ENCODE measurements around the gene MFAP4. TPM values are rescaled to one million over a fixed set of nuclear protein-coding genes. Genes with fewer than 3 reads are reported as not detected.

The MFAP4 gene
- total RNA-seq, 1 donor, result 3.6 TPM

DNA sequence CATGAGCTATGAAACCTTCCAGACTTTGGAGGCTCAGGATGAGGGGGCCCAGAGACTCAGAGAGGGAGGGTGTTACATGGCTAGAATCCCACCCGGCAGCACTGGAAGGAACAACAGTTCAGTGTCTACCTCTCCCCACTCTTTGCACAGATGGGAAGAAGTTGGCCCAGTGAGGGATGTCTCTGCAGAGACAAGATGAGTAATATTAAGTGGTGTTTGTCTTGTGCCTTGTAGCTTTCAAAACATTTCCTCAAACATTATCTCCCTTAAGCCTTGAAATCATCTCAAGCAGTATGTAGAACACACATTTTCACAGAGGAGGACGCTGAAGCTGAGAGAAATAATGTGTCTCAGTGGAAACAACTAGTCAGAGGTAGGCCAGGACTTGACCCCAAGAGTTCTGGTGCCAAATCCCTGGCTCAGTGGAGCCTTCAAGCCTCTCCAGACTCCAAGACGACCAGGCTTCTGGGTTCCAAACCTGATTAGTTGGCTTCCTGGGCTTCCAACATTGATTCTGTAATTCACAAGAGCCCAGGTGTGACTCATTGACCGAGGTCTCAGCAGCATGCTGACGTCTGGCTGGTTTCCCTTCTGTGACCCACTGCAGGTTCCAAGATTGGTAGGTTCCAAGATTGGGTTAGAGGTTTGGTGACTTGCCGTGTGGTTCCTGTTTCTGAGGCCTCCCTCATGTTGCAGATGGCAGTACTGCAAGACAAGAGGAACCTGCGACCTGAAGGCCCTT, 31.4 kb upstream of the MFAP4 start:
- TF ChIP-seq, protein P1, sequence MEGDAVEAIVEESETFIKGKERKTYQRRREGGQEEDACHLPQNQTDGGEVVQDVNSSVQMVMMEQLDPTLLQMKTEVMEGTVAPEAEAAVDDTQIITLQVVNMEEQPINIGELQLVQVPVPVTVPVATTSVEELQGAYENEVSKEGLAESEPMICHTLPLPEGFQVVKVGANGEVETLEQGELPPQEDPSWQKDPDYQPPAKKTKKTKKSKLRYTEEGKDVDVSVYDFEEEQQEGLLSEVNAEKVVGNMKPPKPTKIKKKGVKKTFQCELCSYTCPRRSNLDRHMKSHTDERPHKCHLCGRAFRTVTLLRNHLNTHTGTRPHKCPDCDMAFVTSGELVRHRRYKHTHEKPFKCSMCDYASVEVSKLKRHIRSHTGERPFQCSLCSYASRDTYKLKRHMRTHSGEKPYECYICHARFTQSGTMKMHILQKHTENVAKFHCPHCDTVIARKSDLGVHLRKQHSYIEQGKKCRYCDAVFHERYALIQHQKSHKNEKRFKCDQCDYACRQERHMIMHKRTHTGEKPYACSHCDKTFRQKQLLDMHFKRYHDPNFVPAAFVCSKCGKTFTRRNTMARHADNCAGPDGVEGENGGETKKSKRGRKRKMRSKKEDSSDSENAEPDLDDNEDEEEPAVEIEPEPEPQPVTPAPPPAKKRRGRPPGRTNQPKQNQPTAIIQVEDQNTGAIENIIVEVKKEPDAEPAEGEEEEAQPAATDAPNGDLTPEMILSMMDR (IDR thresholded peaks at IDR 0.05; ENCODE audit: extremely low read depth, low read depth, low read length), result no peak
- no peak overlapping the region for H2AFZ ChIP-seq (ENCODE audit: low read length)

DNA sequence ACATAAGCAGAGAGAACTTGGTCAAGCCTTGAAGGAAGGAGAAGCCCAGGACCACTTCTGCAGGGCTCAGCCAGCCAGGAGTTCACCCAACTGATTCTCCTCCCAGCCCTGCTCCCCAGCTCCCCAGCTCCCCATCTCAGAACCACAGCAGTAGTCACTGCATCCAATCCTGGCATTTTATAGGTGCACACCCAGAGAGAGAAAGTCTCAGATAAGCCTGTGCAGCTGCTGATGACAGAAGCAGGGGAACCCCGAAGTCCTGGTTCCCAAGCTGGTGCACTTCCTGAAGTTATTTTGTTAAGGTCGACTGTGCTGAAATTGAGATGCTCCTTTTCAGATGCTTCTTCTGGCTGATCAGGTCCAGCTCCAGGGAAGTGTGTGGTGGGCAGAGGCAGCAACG, 30.6 kb upstream of the MFAP4 start:
- H3K27ac ChIP-seq (ENCODE audit: low read depth, low read length), result no peak overlapping the region
- H3K4me2 ChIP-seq (ENCODE audit: insufficient read depth, low read length), result no peak overlapping the region
- no peaks in the 10 kb centered on the region for H3K9me3 ChIP-seq (ENCODE audit: low read depth, low read length)
- TF ChIP-seq, protein P1 (IDR thresholded peaks at IDR 0.05; ENCODE audit: extremely low read depth, low read depth, low read length), result no peak
- H2AFZ ChIP-seq (ENCODE audit: low read length), result no peak overlapping the region
- H3K79me2 ChIP-seq (ENCODE audit: insufficient read depth, low read length), result no peaks in the 10 kb centered on the region
- no peaks in the 10 kb centered on the region for H3K36me3 ChIP-seq (ENCODE audit: insufficient read depth, low read length)
- peaks cover 16% of the 10 kb centered on the region for H3K4me1 ChIP-seq (ENCODE audit: insufficient read depth, low read length)
- no peaks in the 10 kb centered on the region for H4K20me1 ChIP-seq (ENCODE audit: insufficient read depth, low read length)
- no peak overlapping the region for H3K4me3 ChIP-seq (ENCODE audit: insufficient read depth, low read length)
- H3K27me3 ChIP-seq (ENCODE audit: insufficient read depth, low read length), result no peaks in the 10 kb centered on the region
- DNase-seq (ENCODE audit: insufficient read length, low spot score, missing footprints), result peak; percentile 31

More for the DNA sequence above, 31.4 kb upstream of the MFAP4 start:
- H3K4me2 ChIP-seq (ENCODE audit: insufficient read depth, low read length), result no peak overlapping the region
- H3K27me3 ChIP-seq (ENCODE audit: insufficient read depth, low read length), result no peaks in the 10 kb centered on the region
- no peaks in the 10 kb centered on the region for H4K20me1 ChIP-seq (ENCODE audit: insufficient read depth, low read length)
- peak; percentile 84 for DNase-seq (ENCODE audit: insufficient read length, low spot score, missing footprints)
- no peak overlapping the region for H3K4me3 ChIP-seq (ENCODE audit: insufficient read depth, low read length)
- no peaks in the 10 kb centered on the region for H3K79me2 ChIP-seq (ENCODE audit: insufficient read depth, low read length)
- H3K4me1 ChIP-seq (ENCODE audit: insufficient read depth, low read length), result peaks cover 16% of the 10 kb centered on the region
- H3K36me3 ChIP-seq (ENCODE audit: insufficient read depth, low read length), result no peaks in the 10 kb centered on the region
- H3K27ac ChIP-seq (ENCODE audit: low read depth, low read length), result peak overlapping the region; percentile 1
- no peaks in the 10 kb centered on the region for H3K9me3 ChIP-seq (ENCODE audit: low read depth, low read length)

DNA sequence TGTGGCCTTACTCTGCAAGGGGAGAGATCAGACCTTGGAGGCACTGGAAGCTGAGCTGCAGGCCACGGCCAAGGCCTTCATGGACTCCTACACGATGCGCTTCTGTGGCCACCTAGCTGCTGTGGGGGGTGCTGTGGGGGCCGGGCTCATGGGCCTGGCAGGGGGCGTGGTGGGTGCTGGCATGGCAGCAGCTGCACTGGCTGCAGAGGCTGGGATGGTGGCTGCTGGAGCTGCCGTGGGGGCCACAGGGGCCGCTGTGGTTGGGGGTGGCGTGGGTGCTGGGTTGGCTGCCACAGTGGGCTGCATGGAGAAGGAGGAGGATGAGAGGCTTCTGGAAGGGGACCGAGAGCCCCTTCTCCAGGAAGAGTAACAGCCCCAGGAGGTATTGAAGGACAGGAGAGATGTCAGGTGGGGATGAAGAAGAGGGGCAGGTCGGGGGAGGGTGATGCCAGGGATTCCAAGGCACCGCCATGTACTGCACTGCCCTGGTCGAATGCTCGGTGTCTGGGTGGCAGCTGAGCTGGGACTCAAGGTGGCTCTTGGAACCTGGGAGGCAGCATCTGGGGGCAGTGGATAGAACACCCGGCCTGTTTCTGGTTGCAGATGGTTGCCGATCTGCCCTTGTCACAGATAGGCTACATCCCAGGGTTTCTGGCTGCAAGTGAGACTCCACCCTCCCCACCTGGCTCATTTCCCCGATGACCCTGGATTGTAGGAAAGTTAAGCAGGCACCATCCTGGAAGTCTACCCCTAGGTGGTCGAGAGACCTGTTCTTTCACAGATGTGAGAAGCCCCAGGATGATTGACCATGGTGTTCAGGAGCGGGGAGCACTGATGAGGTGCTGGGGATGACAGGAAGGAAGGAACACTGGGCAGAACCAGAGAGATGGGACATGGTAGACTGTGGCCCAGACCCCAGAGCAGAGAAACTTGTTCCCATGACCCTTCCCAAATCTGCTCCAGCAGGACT, 29.1 kb upstream of the MFAP4 start:
- DNase-seq (ENCODE audit: insufficient read length, low spot score, missing footprints), result peak; percentile 42
- no peak overlapping the region for H2AFZ ChIP-seq (ENCODE audit: low read length)
- H3K79me2 ChIP-seq (ENCODE audit: insufficient read depth, low read length), result no peaks in the 10 kb centered on the region
- H3K27me3 ChIP-seq (ENCODE audit: insufficient read depth, low read length), result no peaks in the 10 kb centered on the region
- no peak overlapping the region for H3K27ac ChIP-seq (ENCODE audit: low read depth, low read length)
- no peaks in the 10 kb centered on the region for H3K9me3 ChIP-seq (ENCODE audit: low read depth, low read length)
- H3K4me1 ChIP-seq (ENCODE audit: insufficient read depth, low read length), result peaks cover 16% of the 10 kb centered on the region
- TF ChIP-seq, protein P1 (IDR thresholded peaks at IDR 0.05; ENCODE audit: extremely low read depth, low read depth, low read length), result no peak
- no peaks in the 10 kb centered on the region for H4K20me1 ChIP-seq (ENCODE audit: insufficient read depth, low read length)
- H3K4me3 ChIP-seq (ENCODE audit: insufficient read depth, low read length), result no peak overlapping the region
- H3K36me3 ChIP-seq (ENCODE audit: insufficient read depth, low read length), result no peaks in the 10 kb centered on the region
- H3K4me2 ChIP-seq (ENCODE audit: insufficient read depth, low read length), result no peak overlapping the region

DNA sequence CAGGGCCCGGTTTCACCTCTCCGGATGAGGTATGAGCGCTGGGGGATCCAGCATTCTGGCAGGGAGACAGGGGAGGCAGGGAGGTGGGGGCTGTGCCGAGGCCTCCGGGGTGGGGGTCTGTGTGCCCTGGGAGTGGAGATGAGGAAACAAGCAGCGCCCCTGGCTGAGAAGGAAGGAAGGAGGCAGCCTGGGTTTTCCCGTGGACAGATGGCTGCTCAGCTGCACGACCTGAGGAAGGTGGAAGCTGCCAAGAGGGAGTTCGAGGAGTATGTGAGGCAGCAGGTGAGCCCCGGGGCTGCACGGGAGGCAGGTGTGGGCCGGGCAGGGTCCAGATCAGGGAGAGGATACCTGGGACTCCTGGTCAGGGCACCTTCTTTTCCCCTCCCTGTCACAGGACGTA, 28.3 kb upstream of the MFAP4 start:
- Histone ChIP-seq H3K9me3 (ENCODE audit: low read depth, low read length) (no peaks in the 10 kb centered on the region), H3K79me2 (ENCODE audit: insufficient read depth, low read length) (no peaks in the 10 kb centered on the region), H3K36me3 (ENCODE audit: insufficient read depth, low read length) (no peaks in the 10 kb centered on the region), H3K27me3 (ENCODE audit: insufficient read depth, low read length) (no peaks in the 10 kb centered on the region), H3K27ac (ENCODE audit: low read depth, low read length) (no peak overlapping the region), H3K4me3 (ENCODE audit: insufficient read depth, low read length) (no peak overlapping the region), H2AFZ (ENCODE audit: low read length) (no peak overlapping the region), H4K20me1 (ENCODE audit: insufficient read depth, low read length) (no peaks in the 10 kb centered on the region), H3K4me1 (ENCODE audit: insufficient read depth, low read length) (peaks cover 22% of the 10 kb centered on the region), H3K4me2 (ENCODE audit: insufficient read depth, low read length) (no peak overlapping the region)
- TF ChIP-seq, protein P1 (IDR thresholded peaks at IDR 0.05; ENCODE audit: extremely low read depth, low read depth, low read length), result no peak
- no peak for DNase-seq (ENCODE audit: insufficient read length, low spot score, missing footprints)
